Common myeloid progenitor, CD34-positive (primary cell): ENCODE measurements around the gene IGSF21.

Experiments used
- CTCF ChIA-PET: fragments of 350-600 bp; sonication (Branson Sonifier 250); formaldehyde crosslinking; loops from one replicate; lab custom pipeline; 2021; ENCODE audit warnings: antibody characterized with exemption; lab: Charles Lee
- POLR2A ChIA-PET: fragments of 350-600 bp; sonication (Branson Sonifier 250); formaldehyde crosslinking; loops from one replicate; lab custom pipeline; 2021; ENCODE audit warnings: antibody characterized with exemption; lab: Charles Lee
- DNase-seq, 3 donors: peaks; one replicate each; pipeline versions ENCODE4 v3.0.0 to v3.0.0-alpha.2; 2013
- H3K27ac ChIP-seq, 2 experiments: 1 replicate in 1 of 2; 2 replicates in 1 of 2; pipeline ENCODE4 v1.7.0; 2013; ENCODE audit warnings: inconsistent platforms in 2 of 2, low read length in 2 of 2, mild to moderate bottlenecking in 2 of 2, low read depth in 1 of 2, moderate library complexity in 1 of 2; ENCODE audit not compliant: severe bottlenecking in 2 of 2, insufficient read depth in 1 of 2, poor library complexity in 1 of 2
- H3K27me3 ChIP-seq, 5 experiments: replicated peaks in 2 of 5; 1 replicate in 3 of 5; 2 replicates in 2 of 5; pipeline versions ENCODE4 v1.6.1 to v1.7.0; 2013; ENCODE audit warnings: low read length in 4 of 5, mild to moderate bottlenecking in 2 of 5, moderate library complexity in 2 of 5, inconsistent platforms in 1 of 5; ENCODE audit not compliant: insufficient read depth in 5 of 5, control insufficient read depth in 4 of 5
- H3K36me3 ChIP-seq, 4 experiments: 1 replicate in 2 of 4; 2 replicates in 2 of 4; pipeline versions ENCODE4 v1.6.1 to v1.7.0; 2013; ENCODE audit warnings: low read length in 3 of 4, control low read depth in 1 of 4, mild to moderate bottlenecking in 1 of 4; ENCODE audit not compliant: control insufficient read depth in 4 of 4, insufficient read depth in 4 of 4
- H3K4me1 ChIP-seq, 4 experiments: 1 replicate in 3 of 4; 2 replicates in 1 of 4; pipeline versions ENCODE4 v1.6.1 to v1.7.1; 2013; ENCODE audit warnings: low read length in 3 of 4, mild to moderate bottlenecking in 3 of 4, control low read depth in 1 of 4, inconsistent platforms in 1 of 4, moderate library complexity in 1 of 4; ENCODE audit not compliant: control insufficient read depth in 4 of 4, insufficient read depth in 4 of 4; ENCODE audit errors: control extremely low read depth in 1 of 4
- H3K4me3 ChIP-seq, 7 experiments: 1 replicate in 4 of 7; 2 replicates in 3 of 7; pipeline versions ENCODE4 v1.5.1 to v1.7.0; 2013; ENCODE audit warnings: mild to moderate bottlenecking in 7 of 7, low read length in 6 of 7, moderate library complexity in 6 of 7, inconsistent platforms in 2 of 7, low read depth in 2 of 7, control low read depth in 1 of 7; ENCODE audit not compliant: insufficient read depth in 4 of 7, control insufficient read depth in 1 of 7; ENCODE audit errors: extremely low read depth in 1 of 7
- H3K9me3 ChIP-seq, 5 experiments: 1 replicate in 4 of 5; 2 replicates in 1 of 5; pipeline versions ENCODE4 v1.6.1 to v1.7.1; 2013; ENCODE audit warnings: low read length in 4 of 5, mild to moderate bottlenecking in 2 of 5, inconsistent platforms in 1 of 5, low read depth in 1 of 5, moderate library complexity in 1 of 5; ENCODE audit not compliant: control insufficient read depth in 4 of 5, insufficient read depth in 2 of 5; ENCODE audit errors: control extremely low read depth in 1 of 5
- WGBS: methylation state at CpG from one replicate; pipeline ENCODE4 v1.1.5; 2013; ENCODE audit not compliant: insufficient coverage; 5-methylcytosine and 5-hydroxymethylcytosine counted together

IGSF21 gene

GRCh38 chr1:18139198-18139981 is 31.8 kb downstream of the IGSF21 start:
- Histone ChIP-seq H3K4me3 (no peak overlapping the region), H3K9me3 (no peaks in the 10 kb centered on the region), H3K27me3 (peaks cover 0 to 13% (median 0%) of the 10 kb centered on the region in 5 experiments), H3K4me1 (no peaks in the 10 kb centered on the region), H3K36me3 (no peaks in the 10 kb centered on the region), H3K27ac (no peak overlapping the region)
- DNase-seq, result no peak
- POLR2A ChIA-PET, result no interaction called here
- CTCF ChIA-PET, result no interaction called here
- 70% methylated on average over 12 of the region's 14 CpGs for WGBS

- no peak overlapping the region for H3K4me3 ChIP-seq
- POLR2A ChIA-PET, result no interaction called here
Measured at GRCh38 chr1:18140411-18140810, 32.8 kb downstream of the IGSF21 start.

GRCh38 chr1:18141661-18142060 is 34.1 kb downstream of the IGSF21 start:
- POLR2A ChIA-PET, result no interaction called here
- no peak for DNase-seq
- CTCF ChIA-PET, result no interaction called here
- H3K36me3 ChIP-seq, result no peaks in the 10 kb centered on the region
- 60% methylated on average over 1 of the region's 6 CpGs for WGBS
- no peaks in the 10 kb centered on the region for H3K9me3 ChIP-seq
- H3K27me3 ChIP-seq, result peaks cover 0 to 14% (median 2%) of the 10 kb centered on the region in 5 experiments
- H3K27ac ChIP-seq, result no peak overlapping the region
- H3K4me3 ChIP-seq, result no peak overlapping the region
- H3K4me1 ChIP-seq, result no peaks in the 10 kb centered on the region

More at GRCh38 chr1:18140411-18140810, 32.8 kb downstream of the IGSF21 start:
- no peak for DNase-seq
- CTCF ChIA-PET, result no interaction called here
- 84% methylated on average over 8 of the region's 8 CpGs for WGBS
- Histone ChIP-seq H3K36me3 (no peaks in the 10 kb centered on the region), H3K9me3 (no peaks in the 10 kb centered on the region), H3K27me3 (peaks cover 0 to 13% (median 0%) of the 10 kb centered on the region in 5 experiments), H3K27ac (no peak overlapping the region), H3K4me1 (no peaks in the 10 kb centered on the region)

GRCh38 chr1:18142471-18142870 is 34.9 kb downstream of the IGSF21 start:
- POLR2A ChIA-PET, result no interaction called here
- 93% methylated on average over 6 of the region's 6 CpGs for WGBS
- H3K4me1 ChIP-seq, result no peaks in the 10 kb centered on the region

GRCh38 chr1:18142969-18143368 is 35.4 kb downstream of the IGSF21 start:
- Histone ChIP-seq H3K4me1 (no peaks in the 10 kb centered on the region), H3K36me3 (no peaks in the 10 kb centered on the region), H3K27ac (no peak overlapping the region), H3K27me3 (peaks cover 0 to 9% (median 5%) of the 10 kb centered on the region in 5 experiments), H3K4me3 (no peak overlapping the region), H3K9me3 (no peaks in the 10 kb centered on the region)
- ChIA-PET POLR2A (no interaction called here), CTCF (no interaction called here)
- WGBS, result 88% methylated on average over 8 of the region's 8 CpGs
- no peak for DNase-seq

More at GRCh38 chr1:18142471-18142870, 34.9 kb downstream of the IGSF21 start:
- H3K9me3 ChIP-seq, result no peaks in the 10 kb centered on the region
- CTCF ChIA-PET, result no interaction called here
- no peak for DNase-seq
- peaks cover 0 to 12% (median 5%) of the 10 kb centered on the region in 5 experiments for H3K27me3 ChIP-seq
- H3K27ac ChIP-seq, result no peak overlapping the region
- H3K36me3 ChIP-seq, result no peaks in the 10 kb centered on the region
- no peak overlapping the region for H3K4me3 ChIP-seq

- ChIA-PET POLR2A (no interaction called here), CTCF (no interaction called here)
- Histone ChIP-seq H3K4me1 (no peaks in the 10 kb centered on the region), H3K36me3 (no peaks in the 10 kb centered on the region), H3K4me3 (no peak overlapping the region), H3K9me3 (no peaks in the 10 kb centered on the region), H3K27ac (no peak overlapping the region), H3K27me3 (peaks cover 0 to 9% (median 6%) of the 10 kb centered on the region in 5 experiments)
- WGBS, result 76% methylated on average over 6 of the region's 6 CpGs
- no peak for DNase-seq
Measured at GRCh38 chr1:18144062-18144461, 36.5 kb downstream of the IGSF21 start.

- peaks cover 0 to 13% (median 2%) of the 10 kb centered on the region in 5 experiments for H3K27me3 ChIP-seq
- ChIA-PET POLR2A (no interaction called here), CTCF (no interaction called here)
- H3K4me1 ChIP-seq, result no peaks in the 10 kb centered on the region
- no peak for DNase-seq
- H3K36me3 ChIP-seq, result no peaks in the 10 kb centered on the region
- 82% methylated on average over 6 of the region's 13 CpGs for WGBS
- H3K27ac ChIP-seq, result no peak overlapping the region
- no peak overlapping the region for H3K4me3 ChIP-seq
- no peaks in the 10 kb centered on the region for H3K9me3 ChIP-seq
Measured at GRCh38 chr1:18144916-18145647, 37.5 kb downstream of the IGSF21 start.
